ENCODE results near the gene CAB39. TPM values are rescaled to one million over a fixed set of nuclear protein-coding genes. Genes with fewer than 3 reads are reported as not detected.

The CAB39 gene
- total and polyA plus RNA-seq, 10 donors = 24.4 to 120 (median 80.2) TPM

- Histone ChIP-seq H3K4me1 (peaks cover 17 to 74% (median 39%) of the 10 kb centered on the region in 6 donors), H3K27me3 (replicated peaks in 1 of 7) (no peaks in the 10 kb centered on the region), H3K36me3 (peaks cover 0 to 3% (median 0%) of the 10 kb centered on the region in 6 donors), H3K27ac (peak overlapping the region in 7 of 8 donors; percentile 17 to 98 (median 95)), H3K4me3 (peak overlapping the region in 1 of 8 donors; percentile 27), H3K9me3 (no peaks in the 10 kb centered on the region)
- 63 to 77% (median 71%) methylated on average over 11 of the region's 11 CpGs for WGBS, 5 donors
- TF ChIP-seq POLR2A (IDR thresholded peaks at IDR 0.05) (no peak), POLR2AphosphoS5 (IDR thresholded peaks at IDR 0.05) (no peak)
- TF ChIP-seq, protein P1, sequence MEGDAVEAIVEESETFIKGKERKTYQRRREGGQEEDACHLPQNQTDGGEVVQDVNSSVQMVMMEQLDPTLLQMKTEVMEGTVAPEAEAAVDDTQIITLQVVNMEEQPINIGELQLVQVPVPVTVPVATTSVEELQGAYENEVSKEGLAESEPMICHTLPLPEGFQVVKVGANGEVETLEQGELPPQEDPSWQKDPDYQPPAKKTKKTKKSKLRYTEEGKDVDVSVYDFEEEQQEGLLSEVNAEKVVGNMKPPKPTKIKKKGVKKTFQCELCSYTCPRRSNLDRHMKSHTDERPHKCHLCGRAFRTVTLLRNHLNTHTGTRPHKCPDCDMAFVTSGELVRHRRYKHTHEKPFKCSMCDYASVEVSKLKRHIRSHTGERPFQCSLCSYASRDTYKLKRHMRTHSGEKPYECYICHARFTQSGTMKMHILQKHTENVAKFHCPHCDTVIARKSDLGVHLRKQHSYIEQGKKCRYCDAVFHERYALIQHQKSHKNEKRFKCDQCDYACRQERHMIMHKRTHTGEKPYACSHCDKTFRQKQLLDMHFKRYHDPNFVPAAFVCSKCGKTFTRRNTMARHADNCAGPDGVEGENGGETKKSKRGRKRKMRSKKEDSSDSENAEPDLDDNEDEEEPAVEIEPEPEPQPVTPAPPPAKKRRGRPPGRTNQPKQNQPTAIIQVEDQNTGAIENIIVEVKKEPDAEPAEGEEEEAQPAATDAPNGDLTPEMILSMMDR (IDR thresholded peaks at IDR 0.05 in 8 of 11, conservative IDR thresholded peaks at IDR 0.05 in 3 of 11) = no peak
- intact Hi-C loops (cut with DNase I; ENCODE audit: low total_unique reads) = loop anchor here (10.0 kb wide), 1 partner anchor 84 kb away; no protein-coding TSS in a partner anchor
- DNase-seq = no peak
Measured at GRCh38 chr2:230711224-230711623, 1.4 kb upstream of the CAB39 start.

DNA sequence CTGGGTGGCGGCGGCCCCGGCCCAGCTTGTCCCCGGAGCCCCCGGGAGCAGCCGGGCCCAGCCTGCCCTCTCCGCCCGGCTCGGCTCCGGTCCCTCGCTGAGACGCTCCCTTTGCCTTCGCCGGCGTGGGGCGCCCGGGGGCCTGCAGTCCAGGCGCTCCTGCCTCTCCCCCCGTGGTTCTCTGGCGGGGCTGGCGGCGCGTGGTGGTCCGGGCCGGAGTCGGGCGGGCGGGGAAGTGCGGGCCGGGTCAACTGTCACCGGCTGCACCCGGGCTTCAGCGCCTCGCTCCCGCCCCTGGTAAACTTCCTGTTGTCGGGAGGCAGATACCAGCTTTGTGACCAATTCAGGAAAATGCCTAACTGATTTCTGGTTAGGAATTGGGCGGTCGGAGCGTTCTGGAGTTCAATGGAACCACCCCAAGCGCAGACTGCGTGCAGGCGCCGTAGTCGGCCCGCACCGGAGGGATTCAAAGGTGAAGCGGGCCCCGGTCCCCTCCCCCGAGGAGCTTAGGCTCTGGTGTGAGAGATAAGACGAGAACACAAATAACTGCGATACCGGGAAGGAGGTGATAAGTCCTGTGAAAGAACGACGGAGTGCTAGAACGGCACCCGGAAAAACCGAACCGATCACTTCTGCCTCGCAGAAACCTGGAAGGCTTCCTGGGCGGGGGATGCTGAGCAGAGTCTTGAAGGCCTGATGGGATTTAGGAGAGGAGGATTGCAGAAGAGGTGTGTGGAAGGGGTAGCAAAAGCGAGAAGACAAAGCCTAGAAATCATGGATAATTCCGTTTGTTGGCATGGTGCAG is 891 bp downstream of the CAB39 start:
- TF ChIP-seq POLR2A (IDR thresholded peaks at IDR 0.05) (no peak), POLR2AphosphoS5 (IDR thresholded peaks at IDR 0.05) (peak in 2 of 3 donors; percentile 35 to 68)
- 0 to 1% (median 1%) methylated on average over 43 to 62 of the region's 62 CpGs for WGBS, 5 donors
- peaks cover 0 to 3% (median 0%) of the 10 kb centered on the region in 6 donors for H3K36me3 ChIP-seq
- peak overlapping the region; percentile 87 to 98 (median 94) for H3K27ac ChIP-seq
- DNase-seq = peak; percentile 92
- no peaks in the 10 kb centered on the region for H3K27me3 ChIP-seq (replicated peaks in 1 of 7)
- peaks cover 24 to 81% (median 62%) of the 10 kb centered on the region in 6 donors for H3K4me1 ChIP-seq
- H3K9me3 ChIP-seq = no peaks in the 10 kb centered on the region
- intact Hi-C loops (cut with DNase I; ENCODE audit: low total_unique reads) = loop anchor here (10.0 kb wide), 1 partner anchor 81 kb away; no protein-coding TSS in a partner anchor
- H3K4me3 ChIP-seq = peak overlapping the region; percentile 80 to 98 (median 90)

DNA sequence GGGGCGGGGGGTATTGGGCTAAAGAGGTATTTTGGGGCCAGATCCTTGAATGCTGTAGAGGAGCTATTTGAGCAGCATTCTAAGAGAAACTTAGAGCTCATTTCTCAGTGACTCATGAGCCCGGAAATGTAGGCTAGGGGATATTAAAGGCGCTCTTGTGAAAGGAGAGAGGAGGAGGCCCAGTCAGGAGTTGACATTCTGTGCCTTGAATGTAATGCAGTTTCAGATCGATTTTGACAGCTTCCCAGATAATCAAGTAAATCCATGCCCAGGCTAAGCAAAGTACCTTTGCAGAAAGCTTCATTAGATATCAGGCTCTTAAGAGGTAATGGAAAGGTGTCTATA is 1.5 kb downstream of the CAB39 start:
- H3K4me1 ChIP-seq = peaks cover 24 to 87% (median 67%) of the 10 kb centered on the region in 6 donors
- peaks cover 0 to 3% (median 0%) of the 10 kb centered on the region in 6 donors for H3K36me3 ChIP-seq
- no peak for DNase-seq
- intact Hi-C loops (cut with DNase I; ENCODE audit: low total_unique reads) = loop anchor here (10.0 kb wide), 1 partner anchor 81 kb away; no protein-coding TSS in a partner anchor
- TF ChIP-seq POLR2A (IDR thresholded peaks at IDR 0.05) = no peak
- TF ChIP-seq, protein P1 (IDR thresholded peaks at IDR 0.05 in 8 of 11, conservative IDR thresholded peaks at IDR 0.05 in 3 of 11) = no peak
- no peak for TF ChIP-seq POLR2AphosphoS5 (IDR thresholded peaks at IDR 0.05)
- no peaks in the 10 kb centered on the region for H3K27me3 ChIP-seq (replicated peaks in 1 of 7)
- peak overlapping the region; percentile 87 to 98 (median 94) for H3K27ac ChIP-seq
- H3K9me3 ChIP-seq = no peaks in the 10 kb centered on the region
- peak overlapping the region; percentile 80 to 98 (median 90) for H3K4me3 ChIP-seq
- WGBS, 5 donors = 0 to 2% (median 2%) methylated on average over 4 of the region's 4 CpGs

DNA sequence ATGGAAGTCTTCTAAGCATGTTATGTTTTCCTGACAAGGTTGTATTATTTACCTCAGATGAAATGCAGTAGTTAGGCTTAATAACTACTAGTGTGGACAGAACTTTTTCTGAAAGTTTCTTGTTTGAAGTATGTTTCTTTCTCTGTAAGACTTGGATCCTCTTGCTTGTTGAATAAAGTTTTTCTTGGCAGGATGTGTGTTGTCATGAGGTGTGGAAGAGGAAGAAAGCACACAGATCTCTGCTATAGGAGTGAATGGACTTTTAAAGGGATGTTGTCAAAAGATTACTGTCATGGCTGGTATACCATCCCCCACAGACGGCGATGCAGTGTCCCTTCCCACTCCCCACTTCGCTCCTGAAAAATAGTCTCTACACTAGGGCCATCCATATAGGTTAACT is 2.6 kb downstream of the CAB39 start:
- TF ChIP-seq POLR2AphosphoS5 (IDR thresholded peaks at IDR 0.05) = no peak
- TF ChIP-seq, protein P1 (IDR thresholded peaks at IDR 0.05 in 8 of 11, conservative IDR thresholded peaks at IDR 0.05 in 3 of 11) = no peak
- no peak for TF ChIP-seq POLR2A (IDR thresholded peaks at IDR 0.05)
- Histone ChIP-seq H3K4me1 (peaks cover 28 to 89% (median 77%) of the 10 kb centered on the region in 6 donors), H3K4me3 (peak overlapping the region in 4 of 8 donors; percentile 16 to 98 (median 83)), H3K27me3 (replicated peaks in 1 of 7) (no peaks in the 10 kb centered on the region), H3K27ac (peak overlapping the region in 7 of 8 donors; percentile 7 to 98 (median 95)), H3K36me3 (peaks cover 0 to 4% (median 0%) of the 10 kb centered on the region in 6 donors), H3K9me3 (no peaks in the 10 kb centered on the region)
- WGBS, 5 donors = 64 to 76% (median 69%) methylated on average over 3 of the region's 3 CpGs
- intact Hi-C loops (cut with DNase I; ENCODE audit: low total_unique reads) = loop anchor here (10.0 kb wide), 1 partner anchor 80 kb away; no protein-coding TSS in a partner anchor
- DNase-seq = no peak

All from spleen (tissue), 11 donors.